Spinal cord (tissue), 10 donors: ENCODE measurements around the gene CNR2. TPM values are rescaled to one million over a fixed set of nuclear protein-coding genes. Genes with fewer than 3 reads are reported as not detected.
"Not testable (repeated sequence)": the region's sequence is repeated elsewhere in the genome, so short reads cannot be mapped to it uniquely, and the experiment has no call there.

Experiments
- DNase-seq, 6 donors: peaks; one replicate each; pipeline versions ENCODE4 v3.0.0 to v3.0.0-alpha.2; 2013 to 2015; ENCODE audit warnings: low spot score in 6 of 6, low read depth in 4 of 6
- H3K27ac ChIP-seq: one replicate; pipeline ENCODE4 v1.5.1; 2013; ENCODE audit warnings: low read depth, low read length, control low read depth
- H3K27me3 ChIP-seq: one replicate; pipeline ENCODE4 v1.6.1; 2013; ENCODE audit warnings: low read length; ENCODE audit not compliant: control insufficient read depth, insufficient read depth
- H3K36me3 ChIP-seq: one replicate; pipeline ENCODE4 v1.6.1; 2013; ENCODE audit warnings: low read length; ENCODE audit not compliant: control insufficient read depth, insufficient read depth
- H3K4me1 ChIP-seq: one replicate; pipeline ENCODE4 v1.6.1; 2013; ENCODE audit warnings: low read length; ENCODE audit not compliant: control insufficient read depth, insufficient read depth
- H3K4me3 ChIP-seq: one replicate; pipeline ENCODE4 v1.5.1; 2013; ENCODE audit warnings: low read depth, low read length, control low read depth
- H3K9me3 ChIP-seq: one replicate; pipeline ENCODE4 v1.6.1; 2013; ENCODE audit warnings: low read length; ENCODE audit not compliant: control insufficient read depth, insufficient read depth
- WGBS: methylation state at CpG from one replicate; pipeline ENCODE4 v1.1.5; 2013; ENCODE audit warnings: missing lambda C conversion rate; ENCODE audit not compliant: insufficient coverage; 5-methylcytosine and 5-hydroxymethylcytosine counted together
- polyA plus RNA-seq, 2 donors: library from polyadenylated mRNA; unstranded; fragments of 120-200 nt; gene quantifications; one replicate each; pipeline ENCODE4 v1.2.1, GENCODE V29; 2013; ENCODE audit not compliant: insufficient read length in 2 of 2
- total RNA-seq, 2 donors: library from RNA; depleted of rRNA in 1 of 2; stranded (reverse); fragments of 120-200 nt in 1 of 2; fragments of >200 nt in 1 of 2; gene quantifications; one replicate each; pipeline versions ENCODE4 v1.2.3 to v1.2.4, GENCODE V29; 2013 to 2014
- donor health status: healthy.

CNR2 gene
- total and polyA plus RNA-seq, 4 donors = 0.05 to 0.10 (median 0.07) TPM

GRCh38 chr1:23868557-23869016 is 44.6 kb downstream of the CNR2 start:
- Histone ChIP-seq H3K27me3 (peaks cover 10% of the 10 kb centered on the region), H3K4me1 (peaks cover 19% of the 10 kb centered on the region), H3K9me3 (no peaks in the 10 kb centered on the region), H3K36me3 (peaks cover 7% of the 10 kb centered on the region), H3K27ac (peak overlapping the region; percentile 15), H3K4me3 (peak overlapping the region; percentile 64)
- WGBS = 28% methylated on average over 20 of the region's 20 CpGs
- DNase-seq = peak in 1 of 6 donors; percentile 8

DNA sequence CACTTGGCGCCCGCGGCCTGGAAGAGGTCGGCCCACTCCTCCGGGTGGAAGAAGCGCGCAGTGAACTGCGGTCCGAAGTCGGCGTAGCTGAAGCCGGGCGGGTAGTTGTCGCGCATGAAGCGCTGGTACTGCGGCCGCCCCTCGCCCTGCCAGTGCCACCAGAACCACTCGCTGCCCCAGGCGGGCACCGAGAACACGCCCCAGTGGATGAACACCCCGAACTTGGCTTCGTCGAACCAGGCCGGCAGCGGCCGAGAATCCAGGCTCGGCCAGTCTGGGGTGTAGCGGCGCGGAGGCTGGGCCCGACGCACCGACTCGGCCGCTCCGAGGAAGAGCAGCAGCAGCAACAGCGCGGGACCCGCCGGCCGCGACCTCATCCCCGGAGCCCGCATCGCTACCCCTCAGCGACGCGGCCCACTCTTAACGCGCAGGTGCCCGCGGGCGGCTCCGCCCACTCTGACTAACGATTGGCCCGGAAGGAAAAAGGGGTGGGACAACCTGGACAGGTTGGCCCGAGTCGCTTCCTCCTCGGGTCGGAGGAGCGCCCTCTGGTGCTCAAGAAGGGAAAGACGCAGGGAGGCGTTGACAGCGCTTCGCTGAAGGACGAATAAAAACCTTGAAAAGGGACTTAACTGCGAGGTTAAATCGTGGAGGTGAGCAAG is 45.1 kb downstream of the CNR2 start, which contains the start of gene FUCA1:
Gene FUCA1, minus strand, starts transcription at position 396 of the 662 bp plus-strand sequence. Its CDS starts 4 bp downstream, at position 392.
- WGBS = under 1% methylated on average over 70 of the region's 71 CpGs
- DNase-seq = peak; percentile 86 to 99 (median 90)
- peak within 1 kb of the TSS; percentile 15 for H3K27ac ChIP-seq
- peaks cover 9% of the 10 kb centered on the region for H3K36me3 ChIP-seq
- H3K27me3 ChIP-seq = peaks cover 10% of the 10 kb centered on the region
- peak within 1 kb of the TSS; percentile 64 for H3K4me3 ChIP-seq
- peaks cover 19% of the 10 kb centered on the region for H3K4me1 ChIP-seq
- no peaks in the 10 kb centered on the region for H3K9me3 ChIP-seq

DNA sequence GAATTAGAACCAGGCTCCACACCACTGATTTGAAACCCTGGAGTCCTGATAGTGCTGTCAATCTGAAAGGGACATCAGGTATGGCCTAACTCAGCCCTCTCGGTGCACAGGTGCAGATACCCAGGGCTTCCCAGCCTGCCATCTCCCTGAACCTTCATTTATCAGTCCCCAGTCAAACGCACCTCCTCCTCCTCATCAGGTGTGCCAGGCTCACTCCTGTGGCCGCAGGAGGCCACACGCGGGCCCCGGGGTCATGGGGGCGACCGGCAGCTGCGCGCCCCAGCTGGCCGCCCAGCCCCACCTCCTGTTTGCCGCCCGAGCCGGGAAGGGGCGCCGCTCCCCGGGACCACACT is 45.6 kb downstream of the CNR2 start:
- 3% methylated on average over 17 of the region's 17 CpGs for WGBS
- H3K36me3 ChIP-seq = peaks cover 9% of the 10 kb centered on the region
- no peaks in the 10 kb centered on the region for H3K9me3 ChIP-seq
- peaks cover 19% of the 10 kb centered on the region for H3K4me1 ChIP-seq
- DNase-seq = peak in 1 of 6 donors; percentile 2
- H3K27ac ChIP-seq = no peak overlapping the region
- peak overlapping the region; percentile 64 for H3K4me3 ChIP-seq
- H3K27me3 ChIP-seq = peaks cover 10% of the 10 kb centered on the region

DNA sequence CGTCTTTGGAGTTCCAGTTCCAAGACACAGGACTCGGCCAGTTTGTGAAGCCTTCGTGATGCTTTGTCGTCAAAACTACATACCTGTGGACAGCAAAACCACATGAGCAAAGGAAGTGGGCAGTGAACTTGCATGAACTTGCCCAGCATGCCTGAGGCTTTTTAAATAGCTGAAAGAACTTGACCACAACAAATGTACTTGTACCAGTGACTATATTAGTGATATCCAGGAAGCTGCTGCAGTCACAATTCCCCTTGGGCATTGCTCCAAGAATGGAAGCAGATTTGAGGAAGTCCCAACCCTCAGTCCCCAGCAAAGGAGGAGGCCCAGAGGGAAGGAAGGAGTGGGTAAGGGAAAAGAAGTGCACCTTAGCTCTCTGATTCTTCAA is 47.6 kb downstream of the CNR2 start:
- WGBS = 100% methylated on average over 1 of the region's 4 CpGs
- Histone ChIP-seq H3K27me3 (peaks cover 8% of the 10 kb centered on the region), H3K36me3 (peaks cover 18% of the 10 kb centered on the region), H3K9me3 (no peaks in the 10 kb centered on the region), H3K4me1 (peaks cover 19% of the 10 kb centered on the region), H3K4me3 (no peak overlapping the region), H3K27ac (no peak overlapping the region)
- peak in 1 of 6 donors; percentile 7 for DNase-seq

GRCh38 chr1:23864801-23865542 is 48.2 kb downstream of the CNR2 start:
- H3K4me1 ChIP-seq = peaks cover 19% of the 10 kb centered on the region
- DNase-seq = no peak
- peaks cover 8% of the 10 kb centered on the region for H3K27me3 ChIP-seq
- H3K9me3 ChIP-seq = no peaks in the 10 kb centered on the region
- 96% methylated on average over 12 of the region's 13 CpGs for WGBS
- H3K27ac ChIP-seq = no peak overlapping the region
- no peak overlapping the region for H3K4me3 ChIP-seq
- peaks cover 18% of the 10 kb centered on the region for H3K36me3 ChIP-seq

- no peak overlapping the region for H3K27ac ChIP-seq
- no peaks in the 10 kb centered on the region for H3K9me3 ChIP-seq
- H3K27me3 ChIP-seq = no peaks in the 10 kb centered on the region
- WGBS = no CpG with 5 or more reads among the region's 3 CpGs
- no peak for DNase-seq
- H3K36me3 ChIP-seq = peaks cover 36% of the 10 kb centered on the region
- no peak overlapping the region for H3K4me3 ChIP-seq
- H3K4me1 ChIP-seq = peaks cover 7% of the 10 kb centered on the region
Observed at GRCh38 chr1:23862640-23863039, 50.5 kb downstream of the CNR2 start.

- DNase-seq = no peak
- Histone ChIP-seq H3K36me3 (peaks cover 30% of the 10 kb centered on the region), H3K27me3 (no peaks in the 10 kb centered on the region), H3K4me1 (no peaks in the 10 kb centered on the region), H3K4me3 (no peak overlapping the region), H3K9me3 (no peaks in the 10 kb centered on the region), H3K27ac (no peak overlapping the region)
- WGBS = no CpG with 5 or more reads among the region's 2 CpGs
Observed at GRCh38 chr1:23854568-23854967, 58.6 kb downstream of the CNR2 start.

DNA sequence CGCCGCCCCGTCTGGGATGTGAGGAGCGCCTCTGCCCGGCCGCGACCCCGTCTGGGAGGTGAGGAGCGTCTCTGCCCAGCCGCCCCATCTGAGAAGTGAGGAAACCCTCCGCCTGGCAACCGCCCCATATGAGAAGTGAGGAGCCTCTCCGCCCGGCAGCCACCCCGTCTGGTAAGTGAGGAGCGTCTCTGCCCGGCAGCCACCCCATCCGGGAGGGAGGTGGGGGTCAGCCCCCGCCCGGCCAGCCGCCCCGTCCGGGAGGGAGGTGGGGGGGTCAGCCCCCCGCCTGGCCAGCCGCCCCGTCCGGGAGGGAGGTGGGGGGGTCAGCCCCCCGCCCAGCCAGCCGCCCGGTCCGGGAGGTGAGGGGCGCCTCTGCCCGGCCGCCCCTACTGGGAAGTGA is 60.0 kb downstream of the CNR2 start:
- WGBS = 98% methylated on average over 7 of the region's 34 CpGs
- peaks cover 19% of the 10 kb centered on the region for H3K36me3 ChIP-seq
- H3K9me3 ChIP-seq, DNase-seq, H3K4me3 ChIP-seq, H3K27ac ChIP-seq, H3K27me3 ChIP-seq, H3K4me1 ChIP-seq: not testable (repeated sequence)

DNA sequence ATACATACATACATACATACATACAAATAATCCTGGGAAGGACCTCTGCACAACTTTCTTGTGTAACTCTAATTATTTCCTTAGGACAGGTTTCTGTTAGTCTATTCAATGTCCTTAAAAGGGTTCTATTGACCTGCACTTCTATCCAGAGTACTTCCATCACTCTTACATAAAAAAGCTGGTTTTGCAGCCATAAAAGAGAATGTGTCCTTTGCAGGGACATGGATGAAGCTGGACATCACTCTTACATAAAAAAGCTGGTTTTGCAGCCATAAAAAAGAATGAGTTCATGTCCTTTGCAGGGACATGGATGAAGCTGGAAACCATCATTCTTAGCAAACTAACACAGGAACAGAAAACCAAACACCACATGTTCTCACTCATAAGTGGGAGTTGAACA is 61.8 kb downstream of the CNR2 start:
- H3K4me1 ChIP-seq, H3K4me3 ChIP-seq, DNase-seq, H3K27ac ChIP-seq, H3K9me3 ChIP-seq, H3K27me3 ChIP-seq: not testable (repeated sequence)
- H3K36me3 ChIP-seq = peaks cover 15% of the 10 kb centered on the region
